ENCODE data around the gene CFB. TPM values are rescaled to one million over a fixed set of nuclear protein-coding genes. Genes with fewer than 3 reads are reported as not detected.

Gene CFB
- polyA plus RNA-seq, 3 donors: 0.37 to 2.2 TPM; not detected in 1

GRCh38 chr6:31935823-31936222 is 10.1 kb upstream of the CFB start:
- H3K36me3 Mint-ChIP-seq: no peaks in the 10 kb centered on the region
- H3K79me2 ChIP-seq (ENCODE audit: insufficient read depth, low read length): no peaks in the 10 kb centered on the region
- H3K36me3 ChIP-seq (replicated peaks in 1 of 2; ENCODE audit: control insufficient read depth in 1 of 2, insufficient read depth in 2 of 2, low read length in 2 of 2): no peaks in the 10 kb centered on the region
- DNase-seq: no peak
- TF ChIP-seq CTCF (IDR thresholded peaks at IDR 0.05): no peak
- 90% methylated on average over 6 of the region's 9 CpGs for WGBS (ENCODE audit: insufficient coverage)
- no peaks in the 10 kb centered on the region for H3K27me3 ChIP-seq (ENCODE audit: control insufficient read depth in 2 of 2, insufficient read depth in 2 of 2, low read length in 2 of 2)
- H3K4me3 Mint-ChIP-seq: no peak overlapping the region
- intact Hi-C loops (cut with micrococcal nuclease): no loop called here
- no peak overlapping the region for H2AFZ ChIP-seq (ENCODE audit: insufficient read depth, low read depth, low read length, poor library complexity, severe bottlenecking)
- H3K4me1 Mint-ChIP-seq: no peaks in the 10 kb centered on the region
- no peak overlapping the region for H3K27ac Mint-ChIP-seq
- H3K9me3 ChIP-seq (replicated peaks in 1 of 2; ENCODE audit: control insufficient read depth in 1 of 2, insufficient read depth in 1 of 2, low read length in 2 of 2): no peaks in the 10 kb centered on the region
- H4K20me1 ChIP-seq (ENCODE audit: insufficient read depth, low read length): no peaks in the 10 kb centered on the region
- peaks cover 3 to 10% (median 6%) of the 10 kb centered on the region in 3 donors for H3K27me3 Mint-ChIP-seq (ENCODE audit: low read depth in 3 of 3)
- H3K4me3 ChIP-seq (replicated peaks in 1 of 3; ENCODE audit: low read depth in 2 of 3, low read length in 3 of 3): no peak overlapping the region
- no peak overlapping the region for H3K27ac ChIP-seq (ENCODE audit: low read depth in 1 of 2, low read length in 2 of 2)
- H3K9ac ChIP-seq (ENCODE audit: insufficient read depth, low read length, poor library complexity, severe bottlenecking): no peak overlapping the region
- no peak overlapping the region for H3K4me2 ChIP-seq (replicated peaks; ENCODE audit: extremely low read depth, low read length, poor library complexity, severe bottlenecking)
- peaks cover 0 to 2% (median 0%) of the 10 kb centered on the region in 7 donors for H3K9me3 Mint-ChIP-seq
- no peaks in the 10 kb centered on the region for H3K4me1 ChIP-seq (ENCODE audit: control insufficient read depth in 1 of 2, insufficient read depth in 2 of 2, low read length in 2 of 2)

- Mint-ChIP-seq H3K4me3 (no peak overlapping the region), H3K27me3 (ENCODE audit: low read depth in 3 of 3) (peaks cover 9 to 21% (median 19%) of the 10 kb centered on the region in 3 donors), H3K9me3 (peaks cover 0 to 2% (median 0%) of the 10 kb centered on the region in 7 donors), H3K27ac (no peak overlapping the region), H3K36me3 (no peaks in the 10 kb centered on the region), H3K4me1 (peaks cover 2% of the 10 kb centered on the region)
- Histone ChIP-seq H3K27ac (ENCODE audit: low read depth in 1 of 2, low read length in 2 of 2) (no peak overlapping the region), H3K4me1 (ENCODE audit: control insufficient read depth in 1 of 2, insufficient read depth in 2 of 2, low read length in 2 of 2) (peaks cover 0 to under 1% of the 10 kb centered on the region in 2 donors), H3K79me2 (ENCODE audit: insufficient read depth, low read length) (no peaks in the 10 kb centered on the region), H2AFZ (ENCODE audit: insufficient read depth, low read depth, low read length, poor library complexity, severe bottlenecking) (no peak overlapping the region), H3K27me3 (ENCODE audit: control insufficient read depth in 2 of 2, insufficient read depth in 2 of 2, low read length in 2 of 2) (no peaks in the 10 kb centered on the region), H3K36me3 (replicated peaks in 1 of 2; ENCODE audit: control insufficient read depth in 1 of 2, insufficient read depth in 2 of 2, low read length in 2 of 2) (no peaks in the 10 kb centered on the region), H3K9me3 (replicated peaks in 1 of 2; ENCODE audit: control insufficient read depth in 1 of 2, insufficient read depth in 1 of 2, low read length in 2 of 2) (no peaks in the 10 kb centered on the region), H3K4me3 (replicated peaks in 1 of 3; ENCODE audit: low read depth in 2 of 3, low read length in 3 of 3) (no peak overlapping the region), H3K9ac (ENCODE audit: insufficient read depth, low read length, poor library complexity, severe bottlenecking) (no peak overlapping the region), H3K4me2 (replicated peaks; ENCODE audit: extremely low read depth, low read length, poor library complexity, severe bottlenecking) (no peak overlapping the region), H4K20me1 (ENCODE audit: insufficient read depth, low read length) (no peaks in the 10 kb centered on the region)
- 18% methylated on average over 5 of the region's 6 CpGs for WGBS (ENCODE audit: insufficient coverage)
- DNase-seq: no peak
- TF ChIP-seq CTCF (IDR thresholded peaks at IDR 0.05): no peak
- intact Hi-C loops (cut with micrococcal nuclease): loop anchor here in 1 of 2 donors (5.0 kb wide), 1 partner anchor 33 kb away; no protein-coding TSS in a partner anchor
These were observed 5.6 kb upstream of the CFB start for GRCh38 chr6:31940256-31940664.
